Pulmonary artery endothelial cell (primary cell): ENCODE results near the gene ADAMTS20. TPM values are rescaled to one million over a fixed set of nuclear protein-coding genes. Genes with fewer than 3 reads are reported as not detected.
"Not testable (repeated sequence)": the region's sequence is repeated elsewhere in the genome, so short reads cannot be mapped to it uniquely, and the experiment has no call there.

Experiments
- DNase-seq: peaks from one replicate; pipeline ENCODE4 v3.0.0-alpha.2; 2011; ENCODE audit warnings: low read depth, low spot score
- total RNA-seq: library from RNA; depleted of rRNA; stranded (reverse); fragments of >200 nt; gene quantifications from 2 replicates; pipeline ENCODE4 v1.2.3, GENCODE V29; 2014

ADAMTS20 gene, protein sequence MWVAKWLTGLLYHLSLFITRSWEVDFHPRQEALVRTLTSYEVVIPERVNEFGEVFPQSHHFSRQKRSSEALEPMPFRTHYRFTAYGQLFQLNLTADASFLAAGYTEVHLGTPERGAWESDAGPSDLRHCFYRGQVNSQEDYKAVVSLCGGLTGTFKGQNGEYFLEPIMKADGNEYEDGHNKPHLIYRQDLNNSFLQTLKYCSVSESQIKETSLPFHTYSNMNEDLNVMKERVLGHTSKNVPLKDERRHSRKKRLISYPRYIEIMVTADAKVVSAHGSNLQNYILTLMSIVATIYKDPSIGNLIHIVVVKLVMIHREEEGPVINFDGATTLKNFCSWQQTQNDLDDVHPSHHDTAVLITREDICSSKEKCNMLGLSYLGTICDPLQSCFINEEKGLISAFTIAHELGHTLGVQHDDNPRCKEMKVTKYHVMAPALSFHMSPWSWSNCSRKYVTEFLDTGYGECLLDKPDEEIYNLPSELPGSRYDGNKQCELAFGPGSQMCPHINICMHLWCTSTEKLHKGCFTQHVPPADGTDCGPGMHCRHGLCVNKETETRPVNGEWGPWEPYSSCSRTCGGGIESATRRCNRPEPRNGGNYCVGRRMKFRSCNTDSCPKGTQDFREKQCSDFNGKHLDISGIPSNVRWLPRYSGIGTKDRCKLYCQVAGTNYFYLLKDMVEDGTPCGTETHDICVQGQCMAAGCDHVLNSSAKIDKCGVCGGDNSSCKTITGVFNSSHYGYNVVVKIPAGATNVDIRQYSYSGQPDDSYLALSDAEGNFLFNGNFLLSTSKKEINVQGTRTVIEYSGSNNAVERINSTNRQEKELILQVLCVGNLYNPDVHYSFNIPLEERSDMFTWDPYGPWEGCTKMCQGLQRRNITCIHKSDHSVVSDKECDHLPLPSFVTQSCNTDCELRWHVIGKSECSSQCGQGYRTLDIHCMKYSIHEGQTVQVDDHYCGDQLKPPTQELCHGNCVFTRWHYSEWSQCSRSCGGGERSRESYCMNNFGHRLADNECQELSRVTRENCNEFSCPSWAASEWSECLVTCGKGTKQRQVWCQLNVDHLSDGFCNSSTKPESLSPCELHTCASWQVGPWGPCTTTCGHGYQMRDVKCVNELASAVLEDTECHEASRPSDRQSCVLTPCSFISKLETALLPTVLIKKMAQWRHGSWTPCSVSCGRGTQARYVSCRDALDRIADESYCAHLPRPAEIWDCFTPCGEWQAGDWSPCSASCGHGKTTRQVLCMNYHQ (N-terminal part only)
- total RNA-seq = not detected in 2 replicates

DNA sequence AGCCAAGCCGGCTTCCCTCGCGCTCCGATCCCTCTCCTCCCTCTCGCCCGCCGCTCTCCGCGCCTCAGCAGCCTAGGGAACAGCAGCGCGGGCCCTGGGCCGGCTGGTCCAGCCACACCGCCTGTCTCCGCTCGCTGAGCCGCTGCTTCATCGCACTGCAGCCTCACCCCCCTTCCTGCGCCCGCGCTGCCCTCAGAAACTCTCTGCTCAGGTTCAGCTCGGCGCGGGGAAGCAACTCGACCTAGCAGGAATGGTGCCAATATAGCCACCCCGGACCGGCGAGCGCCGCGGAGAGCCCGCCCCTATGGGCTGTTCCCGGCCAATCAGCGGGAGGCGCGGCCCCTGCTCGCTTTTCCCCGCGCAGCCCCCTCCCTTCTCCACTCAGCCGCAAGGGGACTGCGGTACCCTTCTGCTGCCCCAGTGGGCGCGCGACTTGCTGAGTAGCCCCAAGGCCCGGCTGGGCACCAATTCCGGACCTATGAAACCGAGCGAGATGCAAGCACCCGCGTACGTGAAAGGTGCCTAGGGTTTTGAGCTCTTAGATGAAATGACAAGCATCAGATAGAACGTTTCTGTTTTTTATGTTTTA, at the start of gene ADAMTS20:
Gene ADAMTS20 (minus strand): TSS at position 233 of the 589 bp plus-strand sequence. CDS start 282 bp downstream, outside the sequence.
- DNase-seq = no peak

DNA sequence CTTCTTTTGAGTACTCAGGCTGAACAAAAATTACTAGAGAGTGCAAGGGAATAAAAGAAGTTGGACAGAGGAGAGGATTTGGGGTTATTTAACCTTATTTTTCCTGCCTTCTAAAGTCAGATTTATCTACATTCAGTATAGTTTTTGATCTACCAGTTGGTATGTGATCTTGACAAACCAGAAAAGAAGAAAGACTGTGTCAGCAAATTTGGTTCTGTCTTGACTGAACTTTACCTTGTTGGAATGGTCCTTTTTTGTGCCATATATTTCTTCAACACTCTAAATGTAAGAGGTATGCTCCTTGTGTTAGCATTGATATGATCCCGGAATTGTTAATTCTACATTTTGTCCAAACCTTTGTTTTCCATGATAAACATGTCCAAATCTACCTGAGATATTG, 47.7 kb upstream of the ADAMTS20 start:
- no peak for DNase-seq

DNA sequence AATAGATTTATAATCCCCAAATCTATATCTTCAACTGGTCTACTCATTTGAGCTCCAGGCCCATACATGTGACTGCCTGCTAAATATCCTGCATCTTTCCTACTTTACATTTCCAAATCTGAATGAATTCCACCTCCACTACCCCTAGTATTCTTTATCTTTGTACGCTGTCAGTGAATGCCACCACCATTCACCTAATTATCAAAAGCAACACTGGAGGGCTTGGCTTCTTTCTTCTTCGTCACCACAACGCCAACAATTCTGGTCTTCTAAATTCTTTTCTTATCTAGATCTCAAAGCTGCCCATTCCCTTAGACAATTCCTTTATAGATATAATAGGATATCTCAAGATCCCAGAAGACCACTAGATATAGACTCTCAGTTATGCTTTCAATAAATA, 47.1 kb upstream of the ADAMTS20 start:
- DNase-seq = no peak

DNA sequence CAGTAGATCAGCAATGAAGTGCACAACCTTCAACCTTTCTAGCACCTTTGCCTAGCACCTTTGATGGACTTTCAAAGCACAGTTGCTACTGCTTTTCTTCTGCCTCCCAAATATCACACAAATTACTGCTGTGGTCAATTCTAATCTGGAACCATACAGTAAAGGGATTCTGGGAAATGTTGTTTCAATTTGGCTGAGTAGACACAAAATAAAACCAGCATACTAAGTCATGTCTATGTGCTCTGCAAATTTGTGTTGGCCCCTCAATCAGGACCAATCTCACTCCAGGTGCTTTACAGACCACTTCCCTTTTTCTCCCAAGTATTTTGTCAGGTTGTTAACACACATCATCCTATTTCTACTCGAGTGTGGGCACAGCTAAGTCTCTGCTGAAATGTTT, 38.3 kb upstream of the ADAMTS20 start:
- no peak for DNase-seq

DNA sequence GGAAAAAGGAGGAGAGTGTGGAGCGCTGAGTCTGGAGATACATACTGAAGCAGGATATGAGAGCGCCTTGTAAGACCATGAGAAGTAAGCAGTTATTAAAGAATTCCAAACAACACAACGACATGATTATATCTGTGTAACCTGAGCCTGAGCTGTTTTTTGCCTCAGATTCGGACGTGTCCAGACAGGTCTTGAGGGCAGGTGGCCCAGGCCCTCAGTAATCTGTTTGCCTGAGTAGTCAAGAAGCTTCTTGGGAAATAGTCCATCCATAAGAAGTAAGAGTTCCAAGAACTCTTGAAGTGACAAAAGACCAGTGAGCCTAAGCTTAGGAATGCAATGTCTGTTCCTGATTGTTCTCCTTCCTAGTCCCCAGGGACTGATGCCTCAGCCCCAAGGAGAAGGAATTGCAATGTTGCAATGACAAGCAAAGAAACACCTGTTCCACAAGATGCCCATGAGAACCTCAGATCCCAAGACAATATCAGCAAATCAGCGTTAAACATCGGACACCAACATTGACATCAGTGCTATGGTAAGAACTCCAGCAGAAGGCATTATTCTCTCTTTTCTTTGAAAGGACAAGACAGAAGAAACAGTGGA, 34.7 kb upstream of the ADAMTS20 start:
- DNase-seq = no peak

DNA sequence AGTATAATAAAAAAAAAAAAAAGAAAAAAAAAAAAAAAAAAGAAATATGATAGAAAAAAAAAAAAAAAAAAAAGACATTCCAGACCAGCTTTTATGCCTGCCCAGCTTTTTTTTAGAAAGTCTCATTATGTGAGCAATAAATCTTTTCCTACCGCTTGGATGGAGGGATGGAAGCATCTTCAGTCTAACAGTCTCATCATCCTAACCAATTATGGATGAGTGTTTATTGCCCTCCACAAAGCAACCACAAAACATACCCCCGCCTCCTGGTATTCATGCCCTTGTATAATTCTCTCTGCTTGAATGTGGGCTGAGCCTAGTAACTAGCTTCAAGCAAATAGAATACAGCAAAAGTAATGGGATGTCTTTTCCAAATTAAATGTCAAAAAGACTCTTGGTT, 33.7 kb upstream of the ADAMTS20 start:
- no peak for DNase-seq

DNA sequence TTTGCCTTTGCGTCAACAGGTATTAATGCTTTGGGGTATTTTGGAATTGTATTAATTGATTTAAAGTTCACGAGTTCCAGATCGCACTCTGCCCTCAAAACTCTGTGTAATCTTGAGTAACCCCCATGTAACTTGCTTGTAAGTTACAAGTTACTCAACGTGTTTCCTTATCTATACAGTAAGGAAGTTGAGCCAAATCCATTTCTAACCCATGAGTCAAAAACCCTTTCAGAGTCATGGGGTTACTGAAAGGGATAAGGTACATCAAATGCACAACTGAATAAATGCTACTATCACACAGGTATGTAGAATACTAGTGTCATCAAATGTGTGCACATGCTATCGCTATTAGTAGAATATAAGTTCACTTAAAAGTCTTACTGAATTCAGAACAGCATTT, 28.6 kb upstream of the ADAMTS20 start:
- DNase-seq = no peak

DNA sequence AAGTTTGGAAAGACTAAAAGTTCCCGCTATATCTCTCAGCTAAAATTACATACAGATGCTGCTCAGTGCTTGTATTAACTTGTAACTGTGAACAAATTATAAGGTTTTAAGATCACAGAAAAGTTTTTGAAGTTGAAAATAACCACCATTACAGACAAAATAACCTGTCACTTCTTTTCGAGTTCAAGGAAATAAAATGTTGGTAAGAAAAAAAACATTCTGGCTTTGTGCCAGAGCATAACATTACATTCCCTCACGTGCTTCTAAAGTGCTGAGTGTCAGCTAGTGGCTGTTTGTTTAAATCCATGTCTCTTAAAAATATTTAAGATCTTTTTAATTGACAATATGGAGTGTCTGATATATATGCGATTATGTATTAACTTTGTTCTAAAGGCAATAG, 27.2 kb upstream of the ADAMTS20 start:
- no peak for DNase-seq

DNA sequence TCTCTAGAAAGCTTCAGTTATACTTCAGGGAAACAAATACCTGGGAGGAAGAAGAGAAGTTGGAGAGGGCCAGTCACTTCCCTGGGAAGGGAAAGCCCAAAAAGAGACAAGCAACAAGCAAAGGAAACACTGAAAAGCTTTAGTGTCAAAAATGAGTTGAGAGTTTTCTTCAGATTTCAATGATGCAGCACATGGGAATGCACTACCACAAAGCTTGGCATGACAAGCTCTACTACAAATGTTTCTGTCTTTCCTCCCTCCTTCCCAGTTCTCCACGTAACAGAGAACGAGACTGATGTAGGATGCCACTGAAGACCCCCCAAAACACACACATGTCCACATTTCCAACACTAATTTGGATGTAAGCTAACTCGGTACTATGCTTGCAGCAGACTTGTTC, 26.8 kb upstream of the ADAMTS20 start:
- DNase-seq = no peak

DNA sequence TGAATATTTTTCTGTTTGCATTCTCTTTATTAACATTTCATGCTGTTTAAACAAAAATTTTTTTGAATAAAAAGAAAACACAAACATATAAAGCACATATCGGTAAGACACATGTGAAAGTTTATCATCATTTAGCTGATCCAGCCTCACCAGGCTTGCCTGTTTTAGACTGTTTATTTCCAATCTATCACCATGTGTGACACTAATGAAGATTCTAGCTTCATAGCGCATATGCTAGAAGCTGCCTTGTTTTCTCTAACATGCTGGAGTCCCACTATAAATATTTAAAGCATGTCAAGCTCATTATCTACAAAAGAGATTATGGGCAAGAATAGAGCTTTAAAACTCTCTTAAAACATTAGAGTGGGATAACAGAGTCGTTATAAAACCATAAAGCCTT, 25.4 kb upstream of the ADAMTS20 start:
- no peak for DNase-seq

DNA sequence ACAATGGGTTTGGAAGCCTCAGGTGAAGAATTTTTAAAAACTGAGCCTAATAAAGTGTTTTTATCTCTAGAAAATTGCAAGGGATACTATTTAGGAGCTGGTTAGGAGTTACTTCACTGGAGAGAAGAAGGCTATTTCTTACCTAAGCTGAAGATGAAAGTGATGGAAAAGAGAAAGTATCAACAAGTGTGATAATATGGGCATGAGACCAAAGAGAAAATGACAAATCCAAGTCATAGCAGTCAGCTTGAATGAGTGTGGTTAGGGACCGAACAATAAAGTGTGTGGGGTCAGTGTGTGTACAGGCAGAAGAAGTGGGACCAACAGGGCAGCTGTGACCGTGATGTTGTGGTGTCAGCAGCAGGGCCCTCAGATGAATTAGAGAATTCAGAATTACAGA, 24.2 kb upstream of the ADAMTS20 start:
- DNase-seq = no peak

DNA sequence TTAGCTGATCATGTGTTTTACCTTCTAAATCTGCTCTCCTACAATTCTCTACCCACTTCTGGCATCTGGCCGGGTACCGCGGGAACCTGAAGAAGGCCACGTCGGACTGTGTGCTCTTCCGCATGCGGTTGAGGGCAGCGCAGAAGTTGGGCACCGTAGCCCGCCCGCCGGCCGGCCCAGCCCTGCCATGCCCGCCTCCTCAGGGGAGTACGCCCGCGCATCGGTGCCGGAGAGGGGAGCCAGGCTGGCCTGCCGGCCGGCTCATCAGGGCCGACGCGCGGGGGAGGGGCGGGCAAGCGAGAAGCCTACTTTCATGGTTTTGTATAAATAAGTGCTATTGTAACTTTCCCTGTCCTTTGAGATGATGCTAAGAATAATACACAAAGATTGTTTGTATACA, 19.9 kb upstream of the ADAMTS20 start:
- no peak for DNase-seq

DNA sequence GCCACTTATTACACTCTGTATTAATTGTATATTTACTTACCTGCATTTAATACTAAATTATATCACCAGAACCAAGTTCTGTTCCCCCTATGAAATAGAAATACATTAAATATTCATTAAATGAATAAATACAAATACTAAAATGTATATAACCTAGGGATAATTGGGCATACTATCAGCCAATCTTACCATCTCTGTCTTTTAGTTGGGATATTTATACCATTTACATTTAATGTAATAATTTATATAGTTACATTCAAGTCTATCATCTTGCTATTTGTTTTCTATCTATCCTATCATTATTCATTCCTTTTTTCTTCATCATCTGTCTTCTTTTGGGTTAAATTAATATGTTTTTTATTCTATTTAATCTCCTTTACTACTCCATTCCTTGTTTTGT, 4.1 kb upstream of the ADAMTS20 start:
- no peak for DNase-seq

DNA sequence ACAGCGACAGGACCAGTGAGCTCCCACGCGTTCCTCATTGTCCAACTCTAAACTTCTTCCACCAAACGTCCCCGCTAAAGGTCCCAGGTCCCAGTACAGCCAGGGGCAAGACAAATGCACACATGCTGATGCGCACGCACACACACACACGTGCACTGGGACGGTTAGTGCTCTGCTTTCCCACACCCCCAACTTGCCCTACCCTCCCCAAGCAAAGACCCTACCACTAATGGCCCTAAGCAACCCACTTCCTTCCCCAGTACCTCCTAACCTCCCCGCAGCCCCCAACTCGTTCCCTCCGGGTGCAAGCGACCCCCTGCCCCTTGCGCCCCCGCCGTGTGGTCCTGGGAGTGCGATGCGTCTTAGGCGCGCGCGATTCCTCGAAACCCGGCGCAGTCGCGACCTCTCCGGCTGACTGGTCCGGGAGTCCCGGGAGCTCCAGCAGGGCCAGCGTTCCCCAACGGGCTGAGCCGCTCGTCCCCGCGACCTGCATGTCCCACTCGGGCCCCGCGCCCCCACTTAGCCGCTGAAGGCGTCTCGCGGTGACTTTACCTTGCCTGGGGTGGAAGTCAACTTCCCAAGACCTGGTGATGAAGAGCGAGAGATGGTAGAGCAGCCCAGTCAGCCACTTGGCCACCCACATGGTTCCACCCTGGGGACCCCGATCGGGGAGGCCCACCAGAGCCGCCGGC, 578 bp downstream of the ADAMTS20 start:
- DNase-seq = no peak

DNA sequence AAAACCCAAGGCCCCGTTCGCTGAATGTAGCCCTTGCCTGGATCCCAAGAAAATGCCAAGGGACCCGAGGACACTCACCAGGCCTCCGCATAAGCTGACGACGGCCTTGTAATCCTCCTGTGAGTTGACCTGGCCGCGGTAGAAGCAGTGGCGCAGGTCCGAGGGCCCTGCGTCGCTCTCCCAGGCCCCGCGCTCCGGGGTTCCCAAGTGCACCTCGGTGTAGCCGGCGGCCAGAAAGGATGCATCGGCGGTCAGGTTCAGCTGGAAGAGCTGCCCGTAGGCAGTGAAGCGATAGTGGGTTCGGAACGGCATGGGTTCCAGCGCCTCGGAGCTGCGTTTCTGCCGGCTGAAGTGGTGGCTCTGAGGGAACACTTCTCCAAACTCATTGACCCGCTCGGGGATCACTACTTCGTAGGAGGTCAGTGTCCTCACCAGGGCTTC, 1.2 kb downstream of the ADAMTS20 start:
- DNase-seq = no peak

DNA sequence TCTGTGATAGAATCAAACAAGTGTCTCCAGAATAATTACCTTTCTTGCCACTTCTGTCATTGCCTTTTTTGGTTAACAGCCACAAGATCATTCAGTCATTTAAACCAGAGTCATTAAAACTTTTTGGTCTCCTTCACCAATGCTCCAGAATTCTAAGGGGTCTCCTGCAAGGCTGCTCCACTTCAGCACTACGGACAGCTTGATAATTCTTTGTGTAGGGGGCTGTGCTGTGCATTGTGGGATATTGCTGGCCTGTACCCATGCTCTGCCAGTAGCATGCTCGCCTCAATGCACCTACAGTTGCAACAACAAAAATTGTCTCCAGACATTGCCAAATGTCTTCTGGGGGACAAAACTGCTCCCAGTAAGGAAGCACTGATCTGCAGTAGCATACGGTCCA, 7.3 kb downstream of the ADAMTS20 start:
- DNase-seq = no peak

DNA sequence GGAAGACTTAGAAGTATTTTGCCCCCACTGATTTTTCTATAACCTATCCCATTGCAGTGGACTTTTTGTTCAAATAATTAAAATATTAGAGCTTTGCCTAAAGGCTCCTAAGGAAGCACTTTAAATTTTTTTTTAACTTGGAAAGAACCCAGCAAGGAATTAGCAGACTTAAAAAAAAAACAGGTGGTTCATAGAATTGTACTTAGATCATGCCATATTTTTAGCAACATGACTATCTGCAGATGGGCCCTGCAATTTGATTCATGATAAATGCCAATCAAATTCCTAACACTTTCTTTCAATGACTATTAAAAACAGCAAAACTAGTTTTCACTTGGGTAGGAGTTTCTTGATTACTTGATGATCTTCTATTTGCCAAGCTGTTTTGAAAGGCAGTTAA, 11.5 kb downstream of the ADAMTS20 start:
- DNase-seq = no peak

DNA sequence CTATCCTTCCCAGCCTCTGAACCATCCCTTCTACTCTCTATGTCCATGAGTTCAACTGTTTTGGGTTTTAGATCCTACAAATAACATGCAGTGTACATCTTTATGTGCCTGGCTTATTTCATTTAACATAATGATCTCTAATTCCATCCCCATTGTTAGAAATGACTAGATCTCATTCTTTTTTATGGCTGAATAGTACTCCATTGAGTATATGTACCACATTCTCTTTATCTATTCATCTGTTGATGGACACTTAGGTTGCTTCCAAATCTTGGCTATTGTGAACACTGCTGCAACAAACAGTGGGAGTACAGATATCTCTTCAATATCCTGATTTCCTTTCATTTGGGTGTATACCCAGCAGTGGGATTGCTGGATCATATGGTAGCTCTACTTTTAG, 14.3 kb downstream of the ADAMTS20 start:
- DNase-seq = not testable (repeated sequence)

DNA sequence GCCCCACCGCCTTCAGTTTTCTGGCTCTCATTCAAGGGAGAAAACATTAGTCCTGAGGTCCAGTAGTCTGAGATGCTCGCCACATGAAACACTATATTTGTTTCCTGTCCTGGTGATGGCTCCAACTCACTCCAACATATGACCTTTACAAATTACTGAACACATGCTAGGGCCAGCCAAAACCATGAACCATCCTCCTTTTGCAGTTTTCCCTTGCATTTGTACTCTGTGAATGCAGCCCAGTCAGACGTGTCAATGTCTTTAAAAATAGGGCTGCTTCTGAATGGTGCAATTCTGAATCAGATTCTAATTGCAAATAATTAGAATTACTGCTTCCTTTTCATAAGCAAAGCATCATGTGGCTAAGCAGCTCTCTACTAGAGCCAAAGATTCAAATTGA, 36.0 kb downstream of the ADAMTS20 start:
- DNase-seq = no peak

DNA sequence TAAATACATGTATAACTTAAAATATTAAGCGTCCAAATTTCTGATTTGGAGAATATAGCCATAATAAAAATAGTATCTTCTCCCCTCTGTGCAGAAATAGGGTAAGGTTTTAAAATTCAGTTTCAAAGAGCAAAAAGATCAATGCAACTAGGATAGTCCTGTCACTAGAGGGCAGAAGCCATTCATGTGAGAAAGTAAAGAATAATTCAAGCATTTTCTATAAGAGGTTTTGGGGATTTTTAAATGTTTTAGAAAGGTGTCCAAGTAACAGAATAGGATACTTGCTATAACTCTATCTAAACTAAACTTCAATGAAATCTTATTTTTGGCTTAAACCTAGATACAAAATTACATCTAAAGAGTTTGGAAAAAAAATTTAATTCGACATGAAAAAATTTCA, 50.3 kb downstream of the ADAMTS20 start:
- no peak for DNase-seq
